Right renal cortex interstitium (tissue), 3 donors: ENCODE results near the gene VAMP7. TPM values are rescaled to one million over a fixed set of nuclear protein-coding genes. Genes with fewer than 3 reads are reported as not detected.
"Not testable (repeated sequence)": the region's sequence is repeated elsewhere in the genome, so short reads cannot be mapped to it uniquely, and the experiment has no call there.

Source experiments
- DNase-seq, 3 donors: peaks; one replicate each; pipeline ENCODE4 v3.0.0-alpha.2; 2013; ENCODE audit warnings: low read depth in 3 of 3, low spot score in 2 of 3
- polyA plus RNA-seq, 3 donors: library from polyadenylated mRNA; unstranded; fragments of 120-200 nt; gene quantifications; one replicate each; pipeline ENCODE4 v1.2.1, GENCODE V29; 2013; ENCODE audit not compliant: insufficient read length in 3 of 3

VAMP7 gene
- polyA plus RNA-seq, 3 donors: 50.9 to 56.6 (median 52.4) TPM

- DNase-seq: no peak
Measured at GRCh38 chrX:155900765-155901164, 19.6 kb downstream of the VAMP7 start.

- not testable (repeated sequence) for DNase-seq
Measured at GRCh38 chrX:155907661-155908060, 26.5 kb downstream of the VAMP7 start.

GRCh38 chrX:155923200-155923599 lies 42.1 kb downstream of the VAMP7 start:
- DNase-seq: no peak

GRCh38 chrX:155930852-155931618 lies 49.9 kb downstream of the VAMP7 start:
- not testable (repeated sequence) for DNase-seq

GRCh38 chrX:155938132-155938531 lies 57.0 kb downstream of the VAMP7 start:
- no peak for DNase-seq

- DNase-seq: no peak
Measured at GRCh38 chrX:155949098-155949497, 68.0 kb downstream of the VAMP7 start.

GRCh38 chrX:155951237-155951789 lies 70.2 kb downstream of the VAMP7 start:
- DNase-seq: no peak

GRCh38 chrX:155953055-155953454 lies 71.9 kb downstream of the VAMP7 start:
- DNase-seq: no peak

- DNase-seq: no peak
Measured at GRCh38 chrX:155954793-155955192, 73.6 kb downstream of the VAMP7 start.

GRCh38 chrX:155956099-155956498 lies 75.0 kb downstream of the VAMP7 start:
- DNase-seq: no peak

- no peak for DNase-seq
Measured at GRCh38 chrX:155956649-155957048, 75.5 kb downstream of the VAMP7 start.

GRCh38 chrX:155957843-155958242 lies 76.7 kb downstream of the VAMP7 start:
- DNase-seq: no peak

GRCh38 chrX:155959018-155959587 lies 78.0 kb downstream of the VAMP7 start:
- no peak for DNase-seq

GRCh38 chrX:155962906-155963305 lies 81.8 kb downstream of the VAMP7 start:
- no peak for DNase-seq

GRCh38 chrX:155966876-155967275 lies 85.7 kb downstream of the VAMP7 start:
- no peak for DNase-seq

GRCh38 chrX:155967653-155968325 lies 86.6 kb downstream of the VAMP7 start:
- DNase-seq: no peak

- no peak for DNase-seq
Measured at GRCh38 chrX:155968326-155968661, 87.1 kb downstream of the VAMP7 start.

GRCh38 chrX:155968791-155969190 lies 87.6 kb downstream of the VAMP7 start:
- DNase-seq: no peak

- not testable (repeated sequence) for DNase-seq
Measured at GRCh38 chrX:155971658-155972057, 90.5 kb downstream of the VAMP7 start.

GRCh38 chrX:155972241-155972640 lies 91.1 kb downstream of the VAMP7 start:
- not testable (repeated sequence) for DNase-seq

- DNase-seq: no peak
Measured at GRCh38 chrX:155983326-155983725, 102.2 kb downstream of the VAMP7 start.

GRCh38 chrX:155985208-155985607 lies 104.1 kb downstream of the VAMP7 start:
- DNase-seq: no peak
